LNCaP clone FGC (cell line): Measurements from ENCODE around the gene IL3.

Experiments used
- DNase-seq: peaks from one replicate; pipeline ENCODE4 v3.0.0-alpha.2; 2011; ENCODE audit warnings: low read depth
- H3K4me3 ChIP-seq: 2 replicates; pipeline ENCODE4 v1.5.1; 2011; ENCODE audit warnings: mild to moderate bottlenecking, low read depth, low read length, control low read depth
- CTCF ChIP-seq: IDR thresholded peaks from 2 replicates; pipeline ENCODE4 v1.5.1; 2012; ENCODE audit warnings: mild to moderate bottlenecking; ENCODE audit not compliant: control insufficient read depth, insufficient read depth; ENCODE audit errors: extremely low read depth

IL3 gene

GRCh38 chr5:132069561-132069960 lies 9.1 kb downstream of the IL3 start:
- no peak for DNase-seq
- H3K4me3 ChIP-seq = no peak overlapping the region
- no peak for TF ChIP-seq CTCF

GRCh38 chr5:132069994-132070393 lies 9.5 kb downstream of the IL3 start:
- DNase-seq = no peak
- H3K4me3 ChIP-seq = no peak overlapping the region
- no peak for TF ChIP-seq CTCF

- TF ChIP-seq CTCF = no peak
- no peak for DNase-seq
- no peak overlapping the region for H3K4me3 ChIP-seq
Measured at GRCh38 chr5:132070460-132071337, 10.2 kb downstream of the IL3 start.

- no peak for DNase-seq
- TF ChIP-seq CTCF = no peak
- H3K4me3 ChIP-seq = no peak overlapping the region
Measured at GRCh38 chr5:132071338-132071707, 10.9 kb downstream of the IL3 start.

GRCh38 chr5:132072070-132072469 lies 11.6 kb downstream of the IL3 start:
- no peak for DNase-seq
- H3K4me3 ChIP-seq = no peak overlapping the region
- no peak for TF ChIP-seq CTCF

- DNase-seq = no peak
- no peak for TF ChIP-seq CTCF
- H3K4me3 ChIP-seq = no peak overlapping the region
Measured at GRCh38 chr5:132072528-132072927, 12.1 kb downstream of the IL3 start.
